Measurements from ENCODE around the gene HSD17B2. TPM values are rescaled to one million over a fixed set of nuclear protein-coding genes. Genes with fewer than 3 reads are reported as not detected.

Gene HSD17B2
- total and polyA plus RNA-seq, 2 of the 4 experiments (the other 2 are of a cell fraction) = 0.12 to 0.18 TPM

DNA sequence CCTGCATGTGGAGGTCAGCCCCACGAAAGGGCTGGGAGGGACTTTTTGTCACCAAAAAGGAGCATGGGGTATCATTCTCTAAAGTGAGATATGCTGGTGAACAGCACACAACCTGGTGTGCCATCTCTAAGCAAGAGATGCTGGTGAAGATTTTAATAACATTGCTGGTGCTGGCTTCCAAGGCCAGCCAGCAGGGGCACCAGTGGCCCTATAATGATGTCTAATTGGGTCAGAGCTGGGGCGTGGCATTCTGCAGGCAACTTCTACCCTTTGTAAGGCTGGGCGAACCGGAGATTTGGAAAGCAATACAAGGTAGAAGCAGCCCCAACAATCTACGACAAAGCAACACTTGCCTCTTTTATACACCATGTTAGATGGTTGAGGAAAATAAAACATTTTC, 40.6 kb upstream of the HSD17B2 start:
- no peak overlapping the region for H3K14ac ChIP-seq (replicated peaks; ENCODE audit: low read depth, low read length)
- BruUV-seq (replicated peaks) = no TSS peak
- no peaks in the 10 kb centered on the region for H3K36me3 ChIP-seq (ENCODE audit: control insufficient read depth, insufficient read depth, low read length)
- dilution Hi-C loops (cut with HindIII; ENCODE audit: low sequenced_read_pairs, unreplicated experiment) = no loop called here
- H2BK5ac ChIP-seq (ENCODE audit: low read depth, low read length, poor library complexity, severe bottlenecking) = no peak overlapping the region
- H3K27me3 ChIP-seq (ENCODE audit: control insufficient read depth, insufficient read depth, low read length) = no peaks in the 10 kb centered on the region
- no peak overlapping the region for H4K8ac ChIP-seq (ENCODE audit: low read depth in 2 of 2, low read length in 2 of 2)
- no peak overlapping the region for H2AK5ac ChIP-seq (ENCODE audit: low read depth, low read length)
- no peak overlapping the region for H4K91ac ChIP-seq (ENCODE audit: insufficient read depth, low read depth, low read length)
- no peak overlapping the region for H3K18ac ChIP-seq (ENCODE audit: low read depth, low read length)
- intact Hi-C loops (cut with micrococcal nuclease) = no loop called here
- H3K4me1 ChIP-seq (ENCODE audit: control insufficient read depth, insufficient read depth, low read length) = peaks cover 7% of the 10 kb centered on the region
- H3K56ac ChIP-seq (ENCODE audit: extremely low read depth, insufficient read depth, low read length) = no peak overlapping the region
- 20% methylated on average over 1 of the region's 5 CpGs; no CpG with 5 or more reads in 1 of the 2 experiments for WGBS, 2 experiments (ENCODE audit: extremely low coverage in 2 of 2, insufficient read length in 1 of 2)
- H3K23ac ChIP-seq (ENCODE audit: low read depth, low read length) = no peak overlapping the region
- H2BK120ac ChIP-seq (ENCODE audit: low read depth, low read length) = no peak overlapping the region
- no peak overlapping the region for H2BK15ac ChIP-seq (ENCODE audit: low read depth, low read length)
- DNase-seq = no peak
- H3K9me1 ChIP-seq (ENCODE audit: insufficient read depth, low read length) = no peaks in the 10 kb centered on the region; the same call in 1 of the 2 replicates
- in situ Hi-C loops (cut with MboI; ENCODE audit: low sequenced_read_pairs) = no loop called here
- H3K9ac ChIP-seq (ENCODE audit: low read depth, low read length) = no peak overlapping the region
- no peak overlapping the region for H4K5ac ChIP-seq (ENCODE audit: low read depth, low read length)
- POLR2A ChIA-PET (ENCODE audit: unreplicated experiment) = no interaction called here
- no peak overlapping the region for H3K4me2 ChIP-seq (ENCODE audit: low read depth, low read length)
- no peak overlapping the region for H3K4me3 ChIP-seq (ENCODE audit: insufficient read depth, low read depth, low read length)
- no peaks in the 10 kb centered on the region for H3K79me1 ChIP-seq (ENCODE audit: low read depth in 1 of 2, low read length in 2 of 2)
- H3K9me3 ChIP-seq (ENCODE audit: control insufficient read depth, insufficient read depth, low read length) = no peaks in the 10 kb centered on the region
- TF ChIP-seq MAFK (IDR thresholded peaks at IDR 0.05; ENCODE audit: low read depth, low read length) = no peak
- no peak for TF ChIP-seq CHD1 (IDR thresholded peaks at IDR 0.05; ENCODE audit: low read depth, low read length)
- TF ChIP-seq MAZ (IDR thresholded peaks at IDR 0.05; ENCODE audit: borderline replicate concordance, low read depth, low read length) = no peak
- TF ChIP-seq RCOR1 (IDR thresholded peaks at IDR 0.05; ENCODE audit: insufficient replicate concordance, low read length) = no peak
- no peak for TF ChIP-seq SMC3 (IDR thresholded peaks at IDR 0.05; ENCODE audit: low read depth, low read length)
- no peak for TF ChIP-seq FOS (IDR thresholded peaks at IDR 0.05; ENCODE audit: low read depth, low read length)
- H3K4ac ChIP-seq (ENCODE audit: low read depth, low read length) = no peak overlapping the region
- no peak overlapping the region for H2AFZ ChIP-seq (replicated peaks; ENCODE audit: low read length, poor library complexity)
- H2AK9ac ChIP-seq (replicated peaks; ENCODE audit: low read depth, low read length, poor library complexity) = no peak overlapping the region
- no peak overlapping the region for H3K27ac ChIP-seq (ENCODE audit: insufficient read depth, low read length)
- 0 out of 2 replicates have a peak, but pooled peaks cover 3% of the 10 kb centered on the region for H4K20me1 ChIP-seq (ENCODE audit: insufficient read depth, low read length)
- no peak overlapping the region for H2BK20ac ChIP-seq (ENCODE audit: low read depth, low read length)
- ATAC-seq (ENCODE audit: low read depth) = no peak
- CTCF ChIA-PET = no interaction called here

All from IMR-90 (cell line).